Small intestine (tissue), 7 donors: ENCODE data around the gene NAV3. TPM values are rescaled to one million over a fixed set of nuclear protein-coding genes. Genes with fewer than 3 reads are reported as not detected.
A peak's percentile ranks its signal among the peaks of the same experiment; 100 is the strongest.

Source experiments
- DNase-seq, 2 donors: peaks; one replicate each; pipeline versions ENCODE4 v3.0.0 to v3.0.0-alpha.2; 2013
- FAIRE-seq: peaks from 2 replicates; lab custom pipeline; 2012; peaks lifted over from hg19 to GRCh38; lab: Jason Lieb, UNC
- H3K27ac ChIP-seq, 3 donors: one replicate each; pipeline ENCODE4 v1.5.1; 2013; ENCODE audit warnings: low read length in 2 of 3, mild to moderate bottlenecking in 2 of 3, control low read depth in 1 of 3, inconsistent platforms in 1 of 3, low read depth in 1 of 3, moderate library complexity in 1 of 3
- H3K27me3 ChIP-seq, 3 donors: one replicate each; pipeline ENCODE4 v1.6.1; 2013; ENCODE audit warnings: low read length in 3 of 3, inconsistent platforms in 1 of 3; ENCODE audit not compliant: control insufficient read depth in 3 of 3, insufficient read depth in 3 of 3
- H3K36me3 ChIP-seq, 3 donors: one replicate each; pipeline ENCODE4 v1.6.1; 2013; ENCODE audit warnings: low read length in 3 of 3, inconsistent platforms in 1 of 3, low read depth in 1 of 3, mild to moderate bottlenecking in 1 of 3, moderate library complexity in 1 of 3; ENCODE audit not compliant: control insufficient read depth in 3 of 3, insufficient read depth in 2 of 3
- H3K4me1 ChIP-seq, 3 donors: one replicate each; pipeline ENCODE4 v1.6.1; 2013; ENCODE audit warnings: low read length in 2 of 3, inconsistent platforms in 1 of 3, low read depth in 1 of 3, mild to moderate bottlenecking in 1 of 3, moderate library complexity in 1 of 3; ENCODE audit not compliant: control insufficient read depth in 3 of 3, insufficient read depth in 2 of 3
- H3K4me3 ChIP-seq, 3 donors: one replicate each; pipeline ENCODE4 v1.5.1; 2013; ENCODE audit warnings: low read length in 3 of 3, control low read depth in 1 of 3, inconsistent platforms in 1 of 3, low read depth in 1 of 3, mild to moderate bottlenecking in 1 of 3, moderate library complexity in 1 of 3
- H3K9me3 ChIP-seq, 2 donors: one replicate each; pipeline ENCODE4 v1.6.1; 2013; ENCODE audit warnings: low read depth in 1 of 2, low read length in 1 of 2; ENCODE audit not compliant: control insufficient read depth in 2 of 2, insufficient read depth in 1 of 2
- WGBS, 3 donors: extraction: QIAGEN DNeasy Blood & Tissue Kit; methylation state at CpG; one replicate each; pipeline ENCODE4 v1.1.7; 2013; 5-methylcytosine and 5-hydroxymethylcytosine counted together
- polyA plus RNA-seq, 4 donors: library from polyadenylated mRNA; stranded (reverse) in 3 of 4; unstranded in 1 of 4; fragments of 200-250 nt in 3 of 4; fragments of 120-200 nt in 1 of 4; gene quantifications; one replicate each; pipeline versions ENCODE4 v1.2.1 to v1.2.3, GENCODE V29; 2013
- donor health status: healthy with polysubstance abuse.
- donor health status: control.
- donor health status: control.
- donor health status: Bipolar disorder and iron deficiency.
- donor health status: healthy.

Gene NAV3
- polyA plus RNA-seq, 4 donors: 0.36 to 1.9 TPM; not detected in 2

- no peak for FAIRE-seq
- WGBS, 3 donors: 33 to 50% (median 36%) methylated on average over 2 of the region's 2 CpGs
Observed at GRCh38 chr12:77968021-77968420, 137.3 kb downstream of the NAV3 start.

GRCh38 chr12:77968571-77968970, 137.9 kb downstream of the NAV3 start:
- H3K4me1 ChIP-seq: no peaks in the 10 kb centered on the region
- H3K4me3 ChIP-seq: no peak overlapping the region
- no peaks in the 10 kb centered on the region for H3K9me3 ChIP-seq
- DNase-seq: no peak
- 80 to 84% (median 81%) methylated on average over 6 of the region's 6 CpGs for WGBS, 3 donors
- H3K36me3 ChIP-seq: no peaks in the 10 kb centered on the region
- H3K27ac ChIP-seq: no peak overlapping the region
- no peaks in the 10 kb centered on the region for H3K27me3 ChIP-seq
- no peak for FAIRE-seq

More at GRCh38 chr12:77968021-77968420, 137.3 kb downstream of the NAV3 start:
- H3K4me1 ChIP-seq: no peaks in the 10 kb centered on the region
- H3K27me3 ChIP-seq: no peaks in the 10 kb centered on the region
- H3K27ac ChIP-seq: no peak overlapping the region
- H3K4me3 ChIP-seq: no peak overlapping the region
- DNase-seq: no peak
- no peaks in the 10 kb centered on the region for H3K36me3 ChIP-seq
- no peaks in the 10 kb centered on the region for H3K9me3 ChIP-seq

GRCh38 chr12:77973579-77973978, 142.9 kb downstream of the NAV3 start:
- WGBS, 3 donors: 62 to 94% (median 79%) methylated on average over 1 of the region's 1 CpG
- Histone ChIP-seq H3K4me3 (no peak overlapping the region), H3K9me3 (no peaks in the 10 kb centered on the region), H3K4me1 (no peaks in the 10 kb centered on the region), H3K27me3 (no peaks in the 10 kb centered on the region), H3K36me3 (no peaks in the 10 kb centered on the region), H3K27ac (no peak overlapping the region)
- FAIRE-seq: no peak
- DNase-seq: no peak

GRCh38 chr12:77974645-77975044, 144.0 kb downstream of the NAV3 start:
- FAIRE-seq (no peak), DNase-seq (no peak)
- peaks cover 0 to 2% of the 10 kb centered on the region in 2 donors for H3K9me3 ChIP-seq
- H3K4me1 ChIP-seq: no peaks in the 10 kb centered on the region
- H3K27ac ChIP-seq: no peak overlapping the region
- no peaks in the 10 kb centered on the region for H3K27me3 ChIP-seq
- 82 to 92% (median 82%) methylated on average over 2 of the region's 2 CpGs for WGBS, 3 donors
- no peaks in the 10 kb centered on the region for H3K36me3 ChIP-seq
- no peak overlapping the region for H3K4me3 ChIP-seq

- 58 to 62% (median 62%) methylated on average over 5 of the region's 5 CpGs for WGBS, 3 donors
- FAIRE-seq (no peak), DNase-seq (no peak)
- Histone ChIP-seq H3K27me3 (no peaks in the 10 kb centered on the region), H3K36me3 (no peaks in the 10 kb centered on the region), H3K9me3 (peaks cover 0 to 4% of the 10 kb centered on the region in 2 donors), H3K27ac (no peak overlapping the region), H3K4me1 (no peaks in the 10 kb centered on the region), H3K4me3 (no peak overlapping the region)
Observed at GRCh38 chr12:77979597-77980250, 149.0 kb downstream of the NAV3 start.

- no peaks in the 10 kb centered on the region for H3K4me1 ChIP-seq
- H3K27ac ChIP-seq: no peak overlapping the region
- peak in 1 of 2 donors; percentile 3 for DNase-seq
- H3K27me3 ChIP-seq: no peaks in the 10 kb centered on the region
- H3K36me3 ChIP-seq: no peaks in the 10 kb centered on the region
- H3K9me3 ChIP-seq: peaks cover 0 to 4% of the 10 kb centered on the region in 2 donors
- no peak overlapping the region for H3K4me3 ChIP-seq
- FAIRE-seq: no peak
- 17 to 59% (median 32%) methylated on average over 2 of the region's 2 CpGs for WGBS, 3 donors
Observed at GRCh38 chr12:77980782-77981181, 150.1 kb downstream of the NAV3 start.

- Histone ChIP-seq H3K4me3 (no peak overlapping the region), H3K27me3 (no peaks in the 10 kb centered on the region), H3K27ac (no peak overlapping the region), H3K36me3 (no peaks in the 10 kb centered on the region), H3K4me1 (no peaks in the 10 kb centered on the region), H3K9me3 (peaks cover 0 to 4% of the 10 kb centered on the region in 2 donors)
- FAIRE-seq (no peak), DNase-seq (no peak)
Observed at GRCh38 chr12:77983859-77984258, 153.2 kb downstream of the NAV3 start.

- FAIRE-seq (no peak), DNase-seq (peak in 1 of 2 donors; percentile 4)
- H3K4me1 ChIP-seq: no peaks in the 10 kb centered on the region
- H3K9me3 ChIP-seq: no peaks in the 10 kb centered on the region
- no peak overlapping the region for H3K4me3 ChIP-seq
- no peaks in the 10 kb centered on the region for H3K36me3 ChIP-seq
- H3K27ac ChIP-seq: no peak overlapping the region
- H3K27me3 ChIP-seq: no peaks in the 10 kb centered on the region
- whole genome bisulfite sequencing, 3 donors: 16 to 60% (median 40%) methylated on average over 1 of the region's 1 CpG
Observed at GRCh38 chr12:77992760-77993159, 162.1 kb downstream of the NAV3 start.

DNA sequence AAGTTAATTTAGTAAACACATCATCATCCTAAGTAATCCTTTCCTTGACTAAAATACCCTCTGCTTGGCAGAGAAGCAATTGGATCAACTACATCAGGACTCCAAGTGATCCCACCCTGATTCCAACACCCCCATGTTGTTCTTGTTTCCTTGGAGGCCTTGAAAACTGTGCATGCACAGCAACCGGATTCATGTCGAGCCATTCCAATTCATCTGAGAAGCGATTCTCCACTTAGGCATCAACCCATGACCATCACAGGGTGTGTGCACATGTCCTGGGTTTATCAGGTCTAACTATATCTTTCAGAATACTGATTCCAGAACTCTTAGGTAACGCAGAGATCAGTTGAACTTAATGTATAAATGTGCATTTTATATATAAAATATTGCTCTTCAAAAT, 163.0 kb downstream of the NAV3 start:
- DNase-seq (no peak), FAIRE-seq (no peak)
- Histone ChIP-seq H3K4me1 (no peaks in the 10 kb centered on the region), H3K9me3 (no peaks in the 10 kb centered on the region), H3K27ac (no peak overlapping the region), H3K27me3 (no peaks in the 10 kb centered on the region), H3K4me3 (no peak overlapping the region), H3K36me3 (no peaks in the 10 kb centered on the region)
- WGBS, 3 donors: 57 to 83% (median 83%) methylated on average over 4 of the region's 4 CpGs
